WTC11 (cell line): ENCODE measurements around the gene KRT7. TPM values are rescaled to one million over a fixed set of nuclear protein-coding genes. Genes with fewer than 3 reads are reported as not detected.

Experiments used
- ATAC-seq: fragments of 200-7000 bp; cut with Tn5 transposase; 2 replicates; pipeline ENCODE4 v1.10.0; 2021; ENCODE audit warnings: mild to moderate bottlenecking, moderate library complexity
- CTCF ChIA-PET: fragments of 300-600 bp; sonication (Branson Sonifier 250); formaldehyde crosslinking; loops from one replicate; lab custom pipeline; 2021; ENCODE audit warnings: antibody characterized with exemption; lab: Charles Lee
- POLR2A ChIA-PET: fragments of 350-600 bp; sonication (Branson Sonifier 250); formaldehyde crosslinking; loops from one replicate; lab custom pipeline; 2021; ENCODE audit warnings: antibody characterized with exemption; lab: Charles Lee
- DNase-seq: peaks from one replicate; pipeline ENCODE4 v3.0.0; 2021; ENCODE audit warnings: low spot score
- H3K27ac Mint-ChIP-seq: 2 replicates; pipeline ENCODE4 v1.8.0; 2021; ENCODE audit warnings: mixed read lengths
- H3K27me3 Mint-ChIP-seq: 2 replicates; pipeline ENCODE4 v1.8.0; 2021; ENCODE audit warnings: low read depth, mild to moderate bottlenecking, moderate library complexity, mixed read lengths
- H3K36me3 Mint-ChIP-seq: 2 replicates; pipeline ENCODE4 v1.8.0; 2021; ENCODE audit warnings: mixed read lengths
- H3K4me1 Mint-ChIP-seq: 2 replicates; pipeline ENCODE4 v1.8.0; 2022; ENCODE audit warnings: mixed read lengths
- H3K4me3 Mint-ChIP-seq: 2 replicates; pipeline ENCODE4 v1.8.0; 2021; ENCODE audit warnings: mild to moderate bottlenecking, moderate library complexity, mixed read lengths
- H3K9me3 Mint-ChIP-seq: 2 replicates; pipeline ENCODE4 v1.8.0; 2021; ENCODE audit warnings: mixed read lengths
- ESRRA ChIP-seq: sonication (generic); formaldehyde crosslinking; IDR thresholded peaks from 2 replicates; pipeline ENCODE4 v1.8.1; 2022; ENCODE audit warnings: mild to moderate bottlenecking, missing genetic modification reagents, borderline replicate concordance
- FOXP1 ChIP-seq: sonication (generic); formaldehyde crosslinking; IDR thresholded peaks from 2 replicates; pipeline ENCODE4 v1.8.0; 2022; ENCODE audit warnings: missing genetic modification reagents, mild to moderate bottlenecking, moderate library complexity, borderline replicate concordance
- GRHL2 ChIP-seq: fragments of 250-450 bp; sonication (Bioruptor Pico); IDR thresholded peaks from 2 replicates; pipeline ENCODE4 v1.8.0; 2022; ENCODE audit warnings: mild to moderate bottlenecking, moderate library complexity; ENCODE audit not compliant: insufficient replicate concordance, severe bottlenecking
- GTF2I ChIP-seq: fragments of 250-450 bp; sonication (Bioruptor Pico); conservative IDR thresholded peaks from 2 replicates; pipeline ENCODE4 v1.4.0; 2021; ENCODE audit warnings: mild to moderate bottlenecking
- JAZF1 ChIP-seq: fragments of 250-450 bp; sonication (Bioruptor Pico); IDR thresholded peaks from 2 replicates; pipeline ENCODE4 v1.9.0; 2021; ENCODE audit warnings: moderate library complexity, mild to moderate bottlenecking, inconsistent platforms
- KAT7 ChIP-seq: sonication (generic); formaldehyde crosslinking; IDR thresholded peaks from 2 replicates; pipeline ENCODE4 v1.8.1; 2023; ENCODE audit warnings: missing genetic modification reagents, mild to moderate bottlenecking, borderline replicate concordance
- MXD4 ChIP-seq: fragments of 250-450 bp; sonication (Bioruptor Pico); IDR thresholded peaks from 2 replicates; pipeline ENCODE4 v1.8.0; 2021; ENCODE audit warnings: mild to moderate bottlenecking, moderate library complexity, borderline replicate concordance
- NFE2L1 ChIP-seq: sonication (generic); formaldehyde crosslinking; IDR thresholded peaks from 2 replicates; pipeline ENCODE4 v1.8.1; 2023; ENCODE audit warnings: missing genetic modification reagents
- NFYB ChIP-seq: sonication (generic); formaldehyde crosslinking; conservative IDR thresholded peaks from 2 replicates; pipeline ENCODE4 v1.8.0; 2022; ENCODE audit warnings: low read depth, missing genetic modification reagents
- OVOL2 ChIP-seq: fragments of 250-450 bp; sonication (Bioruptor Pico); IDR thresholded peaks from 2 replicates; pipeline ENCODE4 v1.9.0; 2021; ENCODE audit warnings: mild to moderate bottlenecking, borderline replicate concordance
- RELA ChIP-seq: sonication (generic); formaldehyde crosslinking; IDR thresholded peaks from 2 replicates; pipeline ENCODE4 v1.8.1; 2022; ENCODE audit warnings: missing genetic modification reagents, mild to moderate bottlenecking, borderline replicate concordance
- SMAD4 ChIP-seq: sonication (generic); formaldehyde crosslinking; IDR thresholded peaks from 2 replicates; pipeline ENCODE4 v1.8.0; 2022; ENCODE audit warnings: mild to moderate bottlenecking, missing genetic modification reagents
- SOX15 ChIP-seq: fragments of 250-450 bp; sonication (Bioruptor Pico); IDR thresholded peaks from 2 replicates; pipeline ENCODE4 v1.9.0; 2021; ENCODE audit warnings: mild to moderate bottlenecking
- TCF7 ChIP-seq: sonication (generic); formaldehyde crosslinking; IDR thresholded peaks from 2 replicates; pipeline ENCODE4 v1.8.0; 2022; ENCODE audit warnings: mild to moderate bottlenecking, low read depth, missing genetic modification reagents, moderate library complexity
- TEAD1 ChIP-seq: sonication (generic); formaldehyde crosslinking; IDR thresholded peaks from 2 replicates; pipeline ENCODE4 v1.8.0; 2022; ENCODE audit warnings: mild to moderate bottlenecking, missing genetic modification reagents
- TP53 ChIP-seq: sonication (generic); formaldehyde crosslinking; IDR thresholded peaks from 2 replicates; pipeline ENCODE4 v1.8.1; 2023; ENCODE audit warnings: mild to moderate bottlenecking, missing genetic modification reagents
- ZBTB21 ChIP-seq: sonication (generic); formaldehyde crosslinking; IDR thresholded peaks from 2 replicates; pipeline ENCODE4 v1.8.1; 2023; ENCODE audit warnings: mild to moderate bottlenecking, missing genetic modification reagents, borderline replicate concordance
- ZNF317 ChIP-seq: sonication (generic); formaldehyde crosslinking; IDR thresholded peaks from 2 replicates; pipeline ENCODE4 v1.8.1; 2023; ENCODE audit warnings: low read depth, mild to moderate bottlenecking, moderate library complexity, missing genetic modification reagents, borderline replicate concordance
- ZNF416 ChIP-seq: fragments of 250-450 bp; sonication (Bioruptor Pico); IDR thresholded peaks from 2 replicates; pipeline ENCODE4 v1.9.0; 2021; ENCODE audit warnings: mild to moderate bottlenecking, inconsistent platforms
- ZNF423 ChIP-seq: fragments of 250-450 bp; sonication (Bioruptor Pico); IDR thresholded peaks from 2 replicates; pipeline ENCODE4 v2.1.2; 2022; ENCODE audit warnings: mild to moderate bottlenecking, moderate library complexity
- total RNA-seq: library from RNA; stranded (reverse); gene quantifications from 3 replicates; pipeline ENCODE4 v1.2.3, GENCODE V29; 2021
- TF ChIP-seq, protein P1 (sequence below): sonication (generic); formaldehyde crosslinking; IDR thresholded peaks from 2 replicates; pipeline ENCODE4 v1.8.0; 2022; ENCODE audit warnings: mild to moderate bottlenecking, missing genetic modification reagents
- TF ChIP-seq, protein P2 (sequence below): fragments of 250-450 bp; sonication (Bioruptor Pico); IDR thresholded peaks from 2 replicates; pipeline ENCODE4 v1.9.0; 2021; ENCODE audit warnings: mild to moderate bottlenecking
- TF ChIP-seq, protein P3 (sequence below): sonication (generic); formaldehyde crosslinking; IDR thresholded peaks from 2 replicates; pipeline ENCODE4 v1.8.0; 2022; ENCODE audit warnings: mild to moderate bottlenecking, missing genetic modification reagents
- TF ChIP-seq, protein P4 (sequence below): sonication (generic); formaldehyde crosslinking; IDR thresholded peaks from 2 replicates; pipeline ENCODE4 v1.8.1; 2023; ENCODE audit warnings: mild to moderate bottlenecking, missing genetic modification reagents, moderate library complexity
- TF ChIP-seq, protein P5 (sequence below): sonication (generic); formaldehyde crosslinking; conservative IDR thresholded peaks from 2 replicates; pipeline ENCODE4 v1.8.1; 2022; ENCODE audit warnings: mild to moderate bottlenecking, missing genetic modification reagents
- TF ChIP-seq, protein P6 (sequence below): sonication (generic); formaldehyde crosslinking; IDR thresholded peaks from 2 replicates; pipeline ENCODE4 v1.8.1; 2023; ENCODE audit warnings: mild to moderate bottlenecking, missing genetic modification reagents, moderate library complexity
- TF ChIP-seq, protein P7 (sequence below): sonication (generic); formaldehyde crosslinking; IDR thresholded peaks from 2 replicates; pipeline ENCODE4 v1.8.0; 2023; ENCODE audit warnings: missing genetic modification reagents

Gene KRT7
- total RNA-seq, 1 experiment from 2014 or later, result 10.6 TPM

DNA sequence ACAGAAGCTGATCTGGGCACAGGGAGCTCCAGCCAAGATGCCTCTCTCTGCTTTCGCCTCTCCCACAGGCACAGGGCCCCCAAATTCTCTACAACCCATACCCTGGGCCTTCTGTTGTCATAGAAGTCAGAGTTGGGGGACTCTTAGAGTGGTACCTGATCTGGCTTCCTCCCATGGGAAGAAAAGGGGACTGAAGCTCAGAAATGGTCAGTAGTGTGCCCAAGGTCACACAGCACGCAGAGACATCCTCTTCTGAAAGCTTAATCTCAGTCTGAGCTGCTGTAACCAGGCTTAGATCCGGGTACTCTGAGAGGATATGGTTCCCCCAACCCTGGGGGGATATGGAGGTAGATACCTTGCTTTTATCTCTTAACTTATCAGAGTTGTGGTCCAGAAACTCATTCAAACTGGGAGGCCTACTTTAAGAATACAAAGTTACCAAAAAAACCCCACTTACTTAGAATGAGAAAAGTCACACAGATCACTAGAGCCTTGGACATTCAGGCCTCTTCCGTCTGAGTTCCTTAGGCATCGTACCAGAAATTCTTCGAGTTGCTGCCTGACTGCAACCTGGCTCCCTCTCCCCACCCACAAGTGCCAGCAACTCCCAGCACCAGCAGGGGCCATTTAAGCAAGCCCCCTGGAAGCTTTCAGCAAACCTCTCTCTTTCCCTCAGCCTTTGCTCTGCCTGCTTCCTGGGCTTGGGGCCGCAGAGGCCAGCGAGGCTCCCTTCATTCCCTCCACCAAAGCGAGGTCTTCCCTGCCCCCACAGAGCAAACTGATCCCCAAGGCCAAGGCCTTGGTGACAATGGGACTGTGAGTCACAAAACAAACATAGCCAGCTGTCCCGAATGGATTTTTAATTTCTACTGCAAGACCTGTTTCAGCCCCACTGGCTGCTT lies 13.9 kb downstream of the KRT7 start:
- DNase-seq, result no peak
- no peak; the same call in 1 of the 2 replicates for ATAC-seq
- no peaks in the 10 kb centered on the region for H3K9me3 Mint-ChIP-seq
- ChIA-PET CTCF (interaction anchor here (1.1 to 4.9 kb wide), 5 partner anchors 11 to 576 kb away, joined by 3 to 33 read pairs (median 4); partner anchors contain the start of gene KRT7), POLR2A (no interaction called here)
- no peaks in the 10 kb centered on the region for H3K36me3 Mint-ChIP-seq
- H3K27me3 Mint-ChIP-seq, result peaks cover 37% of the 10 kb centered on the region
- peak overlapping the region; percentile 34; the same call in 1 of the 2 replicates for H3K27ac Mint-ChIP-seq
- no peak overlapping the region for H3K4me3 Mint-ChIP-seq
- H3K4me1 Mint-ChIP-seq, result peaks cover 48% of the 10 kb centered on the region
- TF ChIP-seq ZNF416 (CRISPR knock-in tag) (no peak), TCF7 (no peak), RELA (CRISPR knock-in tag) (no peak), GRHL2 (no peak), ZBTB21 (CRISPR knock-in tag) (no peak), TP53 (CRISPR knock-in tag) (no peak), OVOL2 (no peak), ESRRA (CRISPR knock-in tag) (no peak), KAT7 (CRISPR knock-in tag) (no peak), TEAD1 (no peak), ZNF317 (no peak), MXD4 (CRISPR knock-in tag) (no peak), SMAD4 (CRISPR knock-in tag) (no peak), ZNF423 (CRISPR knock-in tag) (no peak)
- TF ChIP-seq, protein P1, sequence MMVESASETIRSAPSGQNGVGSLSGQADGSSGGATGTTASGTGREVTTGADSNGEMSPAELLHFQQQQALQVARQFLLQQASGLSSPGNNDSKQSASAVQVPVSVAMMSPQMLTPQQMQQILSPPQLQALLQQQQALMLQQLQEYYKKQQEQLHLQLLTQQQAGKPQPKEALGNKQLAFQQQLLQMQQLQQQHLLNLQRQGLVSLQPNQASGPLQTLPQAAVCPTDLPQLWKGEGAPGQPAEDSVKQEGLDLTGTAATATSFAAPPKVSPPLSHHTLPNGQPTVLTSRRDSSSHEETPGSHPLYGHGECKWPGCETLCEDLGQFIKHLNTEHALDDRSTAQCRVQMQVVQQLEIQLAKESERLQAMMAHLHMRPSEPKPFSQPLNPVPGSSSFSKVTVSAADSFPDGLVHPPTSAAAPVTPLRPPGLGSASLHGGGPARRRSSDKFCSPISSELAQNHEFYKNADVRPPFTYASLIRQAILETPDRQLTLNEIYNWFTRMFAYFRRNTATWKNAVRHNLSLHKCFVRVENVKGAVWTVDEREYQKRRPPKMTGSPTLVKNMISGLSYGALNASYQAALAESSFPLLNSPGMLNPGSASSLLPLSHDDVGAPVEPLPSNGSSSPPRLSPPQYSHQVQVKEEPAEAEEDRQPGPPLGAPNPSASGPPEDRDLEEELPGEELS (CRISPR knock-in tag), result no peak
- TF ChIP-seq, protein P2, sequence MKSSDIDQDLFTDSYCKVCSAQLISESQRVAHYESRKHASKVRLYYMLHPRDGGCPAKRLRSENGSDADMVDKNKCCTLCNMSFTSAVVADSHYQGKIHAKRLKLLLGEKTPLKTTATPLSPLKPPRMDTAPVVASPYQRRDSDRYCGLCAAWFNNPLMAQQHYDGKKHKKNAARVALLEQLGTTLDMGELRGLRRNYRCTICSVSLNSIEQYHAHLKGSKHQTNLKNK (CRISPR knock-in tag), result no peak
- TF ChIP-seq, protein P3, sequence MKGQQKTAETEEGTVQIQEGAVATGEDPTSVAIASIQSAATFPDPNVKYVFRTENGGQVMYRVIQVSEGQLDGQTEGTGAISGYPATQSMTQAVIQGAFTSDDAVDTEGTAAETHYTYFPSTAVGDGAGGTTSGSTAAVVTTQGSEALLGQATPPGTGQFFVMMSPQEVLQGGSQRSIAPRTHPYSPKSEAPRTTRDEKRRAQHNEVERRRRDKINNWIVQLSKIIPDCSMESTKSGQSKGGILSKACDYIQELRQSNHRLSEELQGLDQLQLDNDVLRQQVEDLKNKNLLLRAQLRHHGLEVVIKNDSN (CRISPR knock-in tag), result no peak
- TF ChIP-seq, protein P4, sequence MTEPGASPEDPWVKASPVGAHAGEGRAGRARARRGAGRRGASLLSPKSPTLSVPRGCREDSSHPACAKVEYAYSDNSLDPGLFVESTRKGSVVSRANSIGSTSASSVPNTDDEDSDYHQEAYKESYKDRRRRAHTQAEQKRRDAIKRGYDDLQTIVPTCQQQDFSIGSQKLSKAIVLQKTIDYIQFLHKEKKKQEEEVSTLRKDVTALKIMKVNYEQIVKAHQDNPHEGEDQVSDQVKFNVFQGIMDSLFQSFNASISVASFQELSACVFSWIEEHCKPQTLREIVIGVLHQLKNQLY (CRISPR knock-in tag), result no peak
- TF ChIP-seq, protein P5, sequence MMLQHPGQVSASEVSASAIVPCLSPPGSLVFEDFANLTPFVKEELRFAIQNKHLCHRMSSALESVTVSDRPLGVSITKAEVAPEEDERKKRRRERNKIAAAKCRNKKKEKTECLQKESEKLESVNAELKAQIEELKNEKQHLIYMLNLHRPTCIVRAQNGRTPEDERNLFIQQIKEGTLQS, result no peak

DNA sequence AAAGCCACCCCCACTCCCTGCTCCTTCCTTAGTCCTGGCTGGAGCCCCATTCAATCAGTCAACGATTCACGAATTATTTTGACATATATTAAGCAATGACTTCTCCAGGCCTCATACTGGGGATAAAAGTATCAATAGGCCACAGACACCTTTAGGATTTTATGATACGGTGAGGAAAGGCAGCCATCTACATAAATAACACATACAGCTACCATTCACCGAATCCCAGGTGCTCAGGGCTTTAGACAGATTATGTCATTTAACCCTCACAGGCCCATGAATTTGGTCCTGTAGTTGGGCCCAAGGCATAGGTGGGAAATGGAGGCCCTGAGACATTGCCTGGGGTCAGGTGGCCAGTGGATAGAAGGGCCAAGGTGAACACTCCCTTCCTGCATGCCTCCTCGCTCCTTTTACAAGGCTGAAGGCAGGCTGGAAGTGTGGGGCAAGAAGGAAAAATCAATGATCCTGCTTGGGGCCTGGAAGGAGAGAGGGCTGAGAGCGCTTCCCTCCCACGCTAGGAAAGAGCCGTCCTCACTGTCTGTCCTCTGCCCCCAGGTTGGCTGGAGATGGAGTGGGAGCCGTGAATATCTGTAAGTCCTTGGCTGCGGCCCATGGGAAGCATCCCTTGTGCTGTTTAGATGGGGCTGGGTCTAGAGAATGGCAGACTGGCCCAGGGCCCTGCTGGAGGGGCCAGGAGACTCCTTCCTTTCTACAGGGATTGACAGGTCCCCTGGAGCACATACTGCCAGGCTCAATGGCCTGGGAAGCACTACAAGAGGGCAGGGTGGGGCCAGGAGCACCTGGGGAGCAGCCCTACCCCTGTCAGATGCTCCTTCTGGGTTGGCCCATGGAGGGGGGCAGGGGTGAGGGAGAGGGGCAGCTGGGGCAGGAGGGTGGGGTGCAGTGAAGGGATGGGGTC lies 14.8 kb downstream of the KRT7 start:
- TF ChIP-seq KAT7 (CRISPR knock-in tag), result no peak
- TF ChIP-seq SOX15, result no peak
- TF ChIP-seq, protein P6, sequence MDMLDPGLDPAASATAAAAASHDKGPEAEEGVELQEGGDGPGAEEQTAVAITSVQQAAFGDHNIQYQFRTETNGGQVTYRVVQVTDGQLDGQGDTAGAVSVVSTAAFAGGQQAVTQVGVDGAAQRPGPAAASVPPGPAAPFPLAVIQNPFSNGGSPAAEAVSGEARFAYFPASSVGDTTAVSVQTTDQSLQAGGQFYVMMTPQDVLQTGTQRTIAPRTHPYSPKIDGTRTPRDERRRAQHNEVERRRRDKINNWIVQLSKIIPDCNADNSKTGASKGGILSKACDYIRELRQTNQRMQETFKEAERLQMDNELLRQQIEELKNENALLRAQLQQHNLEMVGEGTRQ, result no peak
- TF ChIP-seq GTF2I (CRISPR knock-in tag), result no peak
- TF ChIP-seq GRHL2, result no peak
- TF ChIP-seq, protein P2 (CRISPR knock-in tag), result no peak
- no peak for TF ChIP-seq FOXP1 (CRISPR knock-in tag)
- TF ChIP-seq NFYB (CRISPR knock-in tag), result no peak
- TF ChIP-seq NFE2L1, result no peak
- TF ChIP-seq, protein P7, sequence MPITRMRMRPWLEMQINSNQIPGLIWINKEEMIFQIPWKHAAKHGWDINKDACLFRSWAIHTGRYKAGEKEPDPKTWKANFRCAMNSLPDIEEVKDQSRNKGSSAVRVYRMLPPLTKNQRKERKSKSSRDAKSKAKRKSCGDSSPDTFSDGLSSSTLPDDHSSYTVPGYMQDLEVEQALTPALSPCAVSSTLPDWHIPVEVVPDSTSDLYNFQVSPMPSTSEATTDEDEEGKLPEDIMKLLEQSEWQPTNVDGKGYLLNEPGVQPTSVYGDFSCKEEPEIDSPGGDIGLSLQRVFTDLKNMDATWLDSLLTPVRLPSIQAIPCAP, result no peak
- TF ChIP-seq JAZF1 (CRISPR knock-in tag), result no peak
- TF ChIP-seq, all 79 proteins: peak for 0
- POLR2A ChIA-PET, result no interaction called here
- CTCF ChIA-PET, result interaction anchor here (0.6 to 4.9 kb wide), 6 partner anchors 11 to 34 kb away, joined by 3 to 45 read pairs (median 19); no protein-coding TSS in a partner anchor
- H3K4me1 Mint-ChIP-seq, result peaks cover 49% of the 10 kb centered on the region
- H3K27ac Mint-ChIP-seq, result no peak overlapping the region; the same call in 1 of the 2 replicates
- no peak for ATAC-seq
- H3K36me3 Mint-ChIP-seq, result no peaks in the 10 kb centered on the region
- peaks cover 38% of the 10 kb centered on the region for H3K27me3 Mint-ChIP-seq
- no peak for DNase-seq
- H3K9me3 Mint-ChIP-seq, result no peaks in the 10 kb centered on the region
- H3K4me3 Mint-ChIP-seq, result no peak overlapping the region
